ENCODE results near the gene UNC80.

DNA sequence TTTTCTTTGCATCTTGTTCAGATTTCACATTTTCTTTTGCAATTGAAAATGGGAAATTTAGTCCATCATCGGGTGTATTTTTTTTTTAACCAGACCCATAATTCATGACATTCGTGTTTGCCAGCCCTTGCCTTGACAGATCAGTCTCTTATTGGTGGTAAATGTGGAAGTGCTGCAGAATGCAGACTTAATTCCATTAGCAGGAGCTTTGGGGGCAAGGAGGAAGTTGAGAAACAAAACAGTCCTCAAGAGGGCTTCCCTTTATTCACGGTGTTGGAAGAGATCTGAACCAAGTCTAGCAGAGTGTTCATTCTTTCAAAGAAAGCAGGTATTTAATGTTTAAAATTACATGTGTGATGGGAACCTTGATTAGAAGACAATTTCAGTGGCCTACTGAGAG lies 214.2 kb downstream of the UNC80 start:
- TF ChIP-seq, protein P1, sequence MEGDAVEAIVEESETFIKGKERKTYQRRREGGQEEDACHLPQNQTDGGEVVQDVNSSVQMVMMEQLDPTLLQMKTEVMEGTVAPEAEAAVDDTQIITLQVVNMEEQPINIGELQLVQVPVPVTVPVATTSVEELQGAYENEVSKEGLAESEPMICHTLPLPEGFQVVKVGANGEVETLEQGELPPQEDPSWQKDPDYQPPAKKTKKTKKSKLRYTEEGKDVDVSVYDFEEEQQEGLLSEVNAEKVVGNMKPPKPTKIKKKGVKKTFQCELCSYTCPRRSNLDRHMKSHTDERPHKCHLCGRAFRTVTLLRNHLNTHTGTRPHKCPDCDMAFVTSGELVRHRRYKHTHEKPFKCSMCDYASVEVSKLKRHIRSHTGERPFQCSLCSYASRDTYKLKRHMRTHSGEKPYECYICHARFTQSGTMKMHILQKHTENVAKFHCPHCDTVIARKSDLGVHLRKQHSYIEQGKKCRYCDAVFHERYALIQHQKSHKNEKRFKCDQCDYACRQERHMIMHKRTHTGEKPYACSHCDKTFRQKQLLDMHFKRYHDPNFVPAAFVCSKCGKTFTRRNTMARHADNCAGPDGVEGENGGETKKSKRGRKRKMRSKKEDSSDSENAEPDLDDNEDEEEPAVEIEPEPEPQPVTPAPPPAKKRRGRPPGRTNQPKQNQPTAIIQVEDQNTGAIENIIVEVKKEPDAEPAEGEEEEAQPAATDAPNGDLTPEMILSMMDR (IDR thresholded peaks at IDR 0.05): no peak
- TF ChIP-seq POLR2AphosphoS5 (IDR thresholded peaks at IDR 0.05): no peak

Data from prostate gland (tissue), 2 donors.